Effector CD8-positive, alpha-beta T cell (primary cell): Measurements from ENCODE around the gene LMNB1.
"Not testable (repeated sequence)": the region's sequence is repeated elsewhere in the genome, so short reads cannot be mapped to it uniquely, and the experiment has no call there.

Experiments
- DNase-seq: peaks from one replicate; lab custom pipeline; 2025; lab: John Stamatoyannopoulos, UW

The LMNB1 gene

GRCh38 chr5:126826619-126827215 lies 49.8 kb downstream of the LMNB1 start:
- DNase-seq: no peak

DNA sequence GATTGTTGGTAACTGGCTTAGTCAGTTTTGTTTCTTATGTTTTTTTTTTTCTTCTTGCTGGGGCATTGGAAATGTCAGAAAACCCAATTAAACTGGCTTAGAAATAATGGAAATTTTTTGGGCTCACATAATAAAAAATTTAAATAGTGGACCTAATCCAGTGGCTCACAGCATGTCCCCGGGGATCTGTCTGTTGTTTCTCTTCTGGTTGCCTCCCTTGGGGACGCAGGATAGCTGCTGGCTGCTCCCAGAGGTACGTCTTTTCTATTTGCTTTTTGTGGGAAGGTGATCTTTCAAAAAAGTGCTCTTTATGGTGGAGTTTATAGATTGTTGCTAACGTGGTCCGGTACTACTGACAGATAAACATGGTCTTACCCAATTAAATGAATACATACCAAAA lies 52.2 kb downstream of the LMNB1 start:
- DNase-seq: no peak

DNA sequence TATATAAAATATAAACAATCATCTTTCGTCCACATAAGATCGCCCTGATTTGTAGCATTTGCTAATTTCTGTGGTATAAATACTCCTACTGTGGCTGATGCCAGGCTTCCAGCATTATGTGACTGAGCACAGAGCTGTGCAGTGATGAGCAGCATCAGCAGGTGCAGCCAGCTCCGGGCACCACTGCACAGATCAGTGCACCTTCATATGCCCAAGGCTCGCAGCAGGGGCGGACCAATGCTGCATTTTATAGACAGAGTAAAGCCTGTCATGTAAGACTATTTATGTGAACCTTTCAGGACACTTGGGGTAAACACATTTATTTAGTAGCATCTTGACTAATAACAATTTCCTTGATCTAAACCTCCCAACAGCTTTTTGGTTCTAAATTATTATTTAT lies 53.1 kb downstream of the LMNB1 start:
- DNase-seq: no peak

DNA sequence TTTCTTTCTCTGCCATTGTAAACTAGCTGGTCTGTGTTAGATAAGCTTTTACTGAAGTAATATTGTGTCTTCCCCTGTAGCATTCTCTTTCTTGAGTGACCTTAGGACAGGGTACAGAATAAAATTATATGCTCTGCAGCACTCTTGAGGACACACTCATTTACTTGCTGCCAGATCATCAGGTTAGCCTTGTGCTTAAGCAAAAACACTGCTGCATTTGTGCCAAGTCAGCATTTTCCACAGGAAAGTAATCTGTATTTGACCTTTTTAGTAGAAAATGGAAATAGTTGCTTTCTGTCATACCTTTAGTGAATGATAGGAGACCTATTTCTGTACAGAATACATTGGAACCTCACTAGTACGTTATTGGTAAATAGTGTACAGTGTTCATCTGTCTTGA lies 54.2 kb downstream of the LMNB1 start:
- no peak for DNase-seq

- no peak for DNase-seq
Observed at GRCh38 chr5:126836778-126837177, 59.8 kb downstream of the LMNB1 start.

- no peak for DNase-seq
Observed at GRCh38 chr5:126837242-126837641, 60.3 kb downstream of the LMNB1 start.

- no peak for DNase-seq
Observed at GRCh38 chr5:126837906-126838539, 61.1 kb downstream of the LMNB1 start.

GRCh38 chr5:126839407-126839806 lies 62.5 kb downstream of the LMNB1 start:
- DNase-seq: not testable (repeated sequence)

- DNase-seq: not testable (repeated sequence)
Observed at GRCh38 chr5:126843375-126843774, 66.4 kb downstream of the LMNB1 start.

GRCh38 chr5:126845470-126846070 lies 68.6 kb downstream of the LMNB1 start:
- DNase-seq: peak; percentile 12

- no peak for DNase-seq
Observed at GRCh38 chr5:126846344-126846743, 69.4 kb downstream of the LMNB1 start.

- DNase-seq: no peak
Observed at GRCh38 chr5:126846744-126847455, 70.0 kb downstream of the LMNB1 start.

- no peak for DNase-seq
Observed at GRCh38 chr5:126847456-126847820, 70.5 kb downstream of the LMNB1 start.

GRCh38 chr5:126847826-126848251 lies 70.9 kb downstream of the LMNB1 start:
- DNase-seq: no peak

DNA sequence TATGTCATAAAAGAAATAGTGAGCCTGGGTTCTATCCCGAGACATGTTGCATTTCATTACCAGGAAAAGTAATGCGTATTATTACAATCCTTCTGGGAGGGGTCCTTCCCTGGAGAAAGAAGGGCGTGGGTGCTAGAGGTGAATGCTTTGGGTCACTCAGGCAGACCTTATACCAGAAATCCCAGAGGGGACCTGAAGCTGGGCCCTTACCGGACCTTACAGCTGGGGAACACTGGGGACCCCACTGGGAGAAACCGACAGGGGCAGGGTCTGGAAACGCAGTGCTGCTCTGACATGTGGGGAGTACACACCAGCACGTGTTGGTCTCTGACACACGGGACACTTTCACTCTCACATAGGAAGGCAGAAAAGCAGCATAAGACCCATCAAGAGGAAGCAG lies 71.3 kb downstream of the LMNB1 start:
- DNase-seq: no peak

GRCh38 chr5:126849101-126849678 lies 72.3 kb downstream of the LMNB1 start:
- no peak for DNase-seq

GRCh38 chr5:126851501-126852011 lies 74.6 kb downstream of the LMNB1 start:
- no peak for DNase-seq

DNA sequence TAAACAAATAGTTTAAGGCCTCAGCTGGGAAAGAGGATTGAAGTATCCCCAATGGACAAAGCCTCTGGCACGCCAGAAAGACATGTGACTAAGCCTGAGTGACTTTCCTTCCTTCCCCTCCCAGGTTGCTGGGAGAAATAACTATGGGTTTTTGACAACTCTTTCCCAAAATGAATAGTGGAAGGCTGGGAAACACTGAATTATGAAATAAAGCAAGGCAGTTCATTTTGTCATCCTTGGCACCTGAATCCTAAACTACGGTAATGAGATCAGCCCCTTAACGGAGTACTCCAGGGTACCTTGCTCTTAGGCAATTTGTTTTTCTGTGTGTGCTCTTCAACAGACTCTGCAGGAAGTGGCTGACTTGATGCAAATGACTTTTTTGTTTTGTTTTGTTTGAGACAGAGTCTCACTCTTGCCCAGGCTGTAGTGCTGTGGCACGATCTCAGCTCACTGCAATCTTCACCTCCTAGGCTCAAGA lies 75.2 kb downstream of the LMNB1 start:
- DNase-seq: no peak

- DNase-seq: no peak
Observed at GRCh38 chr5:126852841-126853271, 75.9 kb downstream of the LMNB1 start.

DNA sequence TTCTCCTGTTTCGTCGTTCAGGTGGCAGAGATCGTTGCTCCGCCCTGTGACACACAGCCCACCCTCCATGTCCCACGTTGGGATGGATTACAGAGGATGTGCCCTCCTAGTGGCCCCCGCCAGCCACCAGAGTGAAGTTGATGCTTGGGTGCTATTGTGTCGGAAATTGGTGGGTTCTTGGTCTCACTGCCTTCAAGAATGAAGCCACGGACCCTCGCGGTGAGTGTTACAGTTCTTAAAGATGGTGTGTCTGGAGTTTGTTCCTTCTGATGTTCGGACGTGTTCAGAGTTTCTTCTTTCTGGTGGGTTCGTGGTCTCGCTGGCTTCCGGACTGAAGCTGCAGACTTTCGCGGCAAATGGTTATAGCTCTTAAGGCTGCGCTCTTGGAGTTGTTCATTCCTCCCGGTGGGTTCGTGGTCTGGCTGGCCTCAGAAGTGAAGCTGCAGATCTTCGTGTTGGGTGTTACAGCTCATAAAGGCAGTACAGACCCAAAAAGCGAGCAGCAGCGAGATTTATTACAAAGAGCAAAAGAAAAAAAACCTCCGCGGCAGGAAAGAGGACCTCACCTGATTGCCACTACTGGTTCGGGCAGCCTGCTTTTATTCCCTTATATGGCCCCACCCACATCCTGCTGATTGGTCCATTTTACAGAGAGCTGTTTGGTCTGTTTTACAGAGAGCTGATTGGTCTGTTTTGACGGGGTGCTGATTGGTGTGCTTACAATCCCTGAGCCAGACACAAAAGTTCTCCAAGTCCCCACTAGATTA lies 76.8 kb downstream of the LMNB1 start:
- peak; percentile 29 for DNase-seq

- no peak for DNase-seq
Observed at GRCh38 chr5:126854526-126855110, 77.7 kb downstream of the LMNB1 start.
